ENCODE results near the gene NAPEPLD.

DNA sequence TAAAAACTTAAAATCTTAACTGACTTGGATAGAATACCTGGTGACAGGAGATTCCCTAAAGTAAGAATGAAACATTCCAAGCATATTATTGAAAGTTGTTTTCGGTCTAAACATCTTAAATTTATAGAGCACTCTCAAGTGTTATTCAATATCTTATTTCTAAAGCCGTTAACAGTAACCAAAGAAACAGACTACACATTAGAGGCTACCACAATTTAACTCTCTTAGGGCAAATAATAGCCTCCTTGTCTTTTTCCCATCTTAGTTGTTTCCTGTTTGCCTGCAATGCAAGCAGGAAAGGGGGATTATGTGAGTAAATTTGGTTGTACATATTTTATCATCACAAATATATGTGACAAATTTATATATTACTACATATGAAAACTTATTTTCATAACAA, 31.4 kb downstream of the NAPEPLD start:
- TF ChIP-seq, protein P1, sequence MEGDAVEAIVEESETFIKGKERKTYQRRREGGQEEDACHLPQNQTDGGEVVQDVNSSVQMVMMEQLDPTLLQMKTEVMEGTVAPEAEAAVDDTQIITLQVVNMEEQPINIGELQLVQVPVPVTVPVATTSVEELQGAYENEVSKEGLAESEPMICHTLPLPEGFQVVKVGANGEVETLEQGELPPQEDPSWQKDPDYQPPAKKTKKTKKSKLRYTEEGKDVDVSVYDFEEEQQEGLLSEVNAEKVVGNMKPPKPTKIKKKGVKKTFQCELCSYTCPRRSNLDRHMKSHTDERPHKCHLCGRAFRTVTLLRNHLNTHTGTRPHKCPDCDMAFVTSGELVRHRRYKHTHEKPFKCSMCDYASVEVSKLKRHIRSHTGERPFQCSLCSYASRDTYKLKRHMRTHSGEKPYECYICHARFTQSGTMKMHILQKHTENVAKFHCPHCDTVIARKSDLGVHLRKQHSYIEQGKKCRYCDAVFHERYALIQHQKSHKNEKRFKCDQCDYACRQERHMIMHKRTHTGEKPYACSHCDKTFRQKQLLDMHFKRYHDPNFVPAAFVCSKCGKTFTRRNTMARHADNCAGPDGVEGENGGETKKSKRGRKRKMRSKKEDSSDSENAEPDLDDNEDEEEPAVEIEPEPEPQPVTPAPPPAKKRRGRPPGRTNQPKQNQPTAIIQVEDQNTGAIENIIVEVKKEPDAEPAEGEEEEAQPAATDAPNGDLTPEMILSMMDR (IDR thresholded peaks at IDR 0.05; ENCODE audit: insufficient read depth, low read depth, low read length): no peak
- TF ChIP-seq EZH2 (IDR thresholded peaks at IDR 0.05; ENCODE audit: insufficient read depth, low read length): no peak

Data from astrocyte (in vitro differentiated cells and primary cell).